ENCODE results near the gene PSMA8.

The PSMA8 gene

GRCh38 chr18:26175481-26175880 lies 41.8 kb downstream of the PSMA8 start:
- no peak overlapping the region for H3K4me3 ChIP-seq (ENCODE audit: low read depth, low read length)
- CTCF ChIA-PET = interaction anchor here (0.7 to 2.1 kb wide), 2 partner anchors 15 to 131 kb away, joined by 3 to 5 read pairs; no protein-coding TSS in a partner anchor
- H3K27ac ChIP-seq (ENCODE audit: extremely low read depth, low read depth, low read length) = no peak overlapping the region
- TF ChIP-seq ZBTB8A (tag by site-specific recombination; IDR thresholded peaks at IDR 0.05) (no peak), ZNF544 (tag by site-specific recombination; IDR thresholded peaks at IDR 0.05) (no peak), ZBTB10 (tag by site-specific recombination; IDR thresholded peaks at IDR 0.05) (no peak), PRDM10 (tag by site-specific recombination; IDR thresholded peaks at IDR 0.05) (no peak), ZNF76 (tag by site-specific recombination; IDR thresholded peaks at IDR 0.05; ENCODE audit: borderline replicate concordance, low read depth) (no peak), ZBTB48 (tag by site-specific recombination; IDR thresholded peaks at IDR 0.05) (no peak), ZNF335 (tag by site-specific recombination; conservative IDR thresholded peaks at IDR 0.05) (no peak), ZNF701 (tag by site-specific recombination; IDR thresholded peaks at IDR 0.05) (no peak), ZNF311 (tag by site-specific recombination; IDR thresholded peaks at IDR 0.05; ENCODE audit: borderline replicate concordance) (no peak), ZEB2 (tag by site-specific recombination; IDR thresholded peaks at IDR 0.05) (no peak), KLF1 (tag by site-specific recombination; IDR thresholded peaks at IDR 0.05) (no peak), ZNF155 (tag by site-specific recombination; IDR thresholded peaks at IDR 0.05) (no peak), CTCF (tag by site-specific recombination; IDR thresholded peaks at IDR 0.05) (no peak), REST (tag by site-specific recombination; IDR thresholded peaks at IDR 0.05) (no peak), ZNF214 (tag by site-specific recombination; IDR thresholded peaks at IDR 0.05; ENCODE audit: borderline replicate concordance) (no peak), HOXA7 (CRISPR knock-in tag; IDR thresholded peaks at IDR 0.05; ENCODE audit: borderline replicate concordance) (no peak)
- TF ChIP-seq, protein P1, sequence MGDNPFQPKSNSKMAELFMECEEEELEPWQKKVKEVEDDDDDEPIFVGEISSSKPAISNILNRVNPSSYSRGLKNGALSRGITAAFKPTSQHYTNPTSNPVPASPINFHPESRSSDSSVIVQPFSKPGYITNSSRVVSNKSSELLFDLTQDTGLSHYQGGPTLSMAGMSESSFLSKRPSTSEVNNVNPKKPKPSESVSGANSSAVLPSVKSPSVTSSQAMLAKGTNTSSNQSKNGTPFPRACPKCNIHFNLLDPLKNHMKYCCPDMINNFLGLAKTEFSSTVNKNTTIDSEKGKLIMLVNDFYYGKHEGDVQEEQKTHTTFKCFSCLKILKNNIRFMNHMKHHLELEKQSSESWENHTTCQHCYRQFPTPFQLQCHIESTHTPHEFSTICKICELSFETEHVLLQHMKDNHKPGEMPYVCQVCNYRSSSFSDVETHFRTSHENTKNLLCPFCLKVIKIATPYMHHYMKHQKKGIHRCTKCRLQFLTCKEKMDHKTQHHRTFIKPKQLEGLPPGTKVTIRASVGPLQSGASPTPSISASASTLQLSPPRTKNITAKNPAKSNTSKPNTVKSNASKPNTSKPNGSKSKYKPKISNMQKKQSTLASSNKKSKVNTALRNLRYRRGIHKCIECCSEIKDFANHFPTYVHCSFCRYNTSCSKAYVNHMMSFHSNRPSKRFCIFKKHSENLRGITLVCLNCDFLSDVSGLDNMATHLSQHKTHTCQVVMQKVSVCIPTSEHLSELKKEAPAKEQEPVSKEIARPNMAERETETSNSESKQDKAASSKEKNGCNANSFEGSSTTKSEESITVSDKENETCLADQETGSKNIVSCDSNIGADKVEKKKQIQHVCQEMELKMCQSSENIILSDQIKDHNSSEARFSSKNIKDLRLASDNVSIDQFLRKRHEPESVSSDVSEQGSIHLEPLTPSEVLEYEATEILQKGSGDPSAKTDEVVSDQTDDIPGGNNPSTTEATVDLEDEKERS (tag by site-specific recombination; IDR thresholded peaks at IDR 0.05) = no peak
- H3K4me1 ChIP-seq (ENCODE audit: control insufficient read depth, insufficient read depth, low read length) = no peaks in the 10 kb centered on the region
- H3K36me3 ChIP-seq (ENCODE audit: control insufficient read depth in 2 of 2, insufficient read depth in 1 of 2, low read length in 2 of 2) = no peaks in the 10 kb centered on the region
- POLR2A ChIA-PET = no interaction called here
- no peaks in the 10 kb centered on the region for H3K9me3 ChIP-seq (ENCODE audit: control insufficient read depth, insufficient read depth, low read depth, low read length)
